ENCODE measurements around the gene SYPL1.

- TF ChIP-seq CTCF (IDR thresholded peaks at IDR 0.05; ENCODE audit: extremely low read depth in 1 of 2, insufficient read depth in 1 of 2, low read depth in 1 of 2, low read length in 2 of 2): no peak
- TF ChIP-seq EZH2 (IDR thresholded peaks at IDR 0.05; ENCODE audit: borderline replicate concordance, low read depth, low read length, severe bottlenecking): no peak
- no peak for TF ChIP-seq POLR2A (IDR thresholded peaks at IDR 0.05; ENCODE audit: low read depth, low read length)
- no peak for TF ChIP-seq MAX (IDR thresholded peaks at IDR 0.05; ENCODE audit: insufficient read depth, insufficient read length)
- no peak for TF ChIP-seq POLR2AphosphoS5 (IDR thresholded peaks at IDR 0.05; ENCODE audit: insufficient read depth, low read depth, low read length)
- TF ChIP-seq JUN (IDR thresholded peaks at IDR 0.05; ENCODE audit: borderline replicate concordance, insufficient read depth, insufficient read length, low read depth): no peak
- no peak for TF ChIP-seq MYC (IDR thresholded peaks at IDR 0.05; ENCODE audit: low read depth, low read length)
- no peak for TF ChIP-seq GATA2 (IDR thresholded peaks at IDR 0.05; ENCODE audit: insufficient read depth, insufficient read length, low read depth, low read length)
- no peak for TF ChIP-seq FOS (IDR thresholded peaks at IDR 0.05; ENCODE audit: borderline replicate concordance, insufficient read depth, low read length)
Observed at GRCh38 chr7:106108991-106109390, 3.1 kb downstream of the SYPL1 start.

Data from endothelial cell of umbilical vein (primary cell).